Gastrocnemius medialis (tissue), 4 donors: ENCODE data around the gene TMEM109. TPM values are rescaled to one million over a fixed set of nuclear protein-coding genes. Genes with fewer than 3 reads are reported as not detected.

Source experiments
- ATAC-seq, 2 donors: fragments of 150-250 bp; one replicate each; pipeline ENCODE4 v1.9.1; 2016
- DNase-seq, 2 donors: peaks; one replicate each; pipeline ENCODE4 v3.0.0-alpha.2; 2019
- H3K27ac ChIP-seq, 4 donors: fragments of 200-600 bp; sonication (generic); 1 replicate in 1 of 4; 2 replicates in 3 of 4; pipeline ENCODE4 v1.5.1; 2016 to 2018; ENCODE audit warnings: mild to moderate bottlenecking in 2 of 4, moderate library complexity in 1 of 4
- H3K27me3 ChIP-seq, 3 donors: fragments of 200-600 bp; sonication (generic) in 2 of 3; 1 replicate in 1 of 3; 2 replicates in 2 of 3; pipeline versions ENCODE4 v1.5.1 to v1.6.0; 2016 to 2019; ENCODE audit warnings: mild to moderate bottlenecking in 1 of 3, moderate library complexity in 1 of 3
- H3K36me3 ChIP-seq, 2 donors: fragments of 200-600 bp; sonication (generic) in 1 of 2; one replicate each; pipeline ENCODE4 v1.5.1; 2017 to 2018
- H3K4me1 ChIP-seq, 2 donors: fragments of 200-600 bp; sonication (generic) in 1 of 2; one replicate each; pipeline ENCODE4 v1.5.1; 2016 to 2017; ENCODE audit warnings: mild to moderate bottlenecking in 2 of 2
- H3K4me3 ChIP-seq, 4 donors: fragments of 200-600 bp; sonication (generic) in 3 of 4; 1 replicate in 1 of 4; 2 replicates in 3 of 4; pipeline ENCODE4 v1.5.1; 2016 to 2019; ENCODE audit warnings: mild to moderate bottlenecking in 2 of 4
- H3K9me3 ChIP-seq, 3 donors: fragments of 200-600 bp; sonication (generic) in 2 of 3; 1 replicate in 1 of 3; 2 replicates in 2 of 3; pipeline ENCODE4 v1.5.1; 2016 to 2019
- POLR2A ChIP-seq, 2 donors: fragments of 450-650 bp; IDR thresholded peaks; one replicate each; pipeline ENCODE4 v1.6.1; 2017; ENCODE audit warnings: antibody characterized with exemption in 2 of 2, mild to moderate bottlenecking in 2 of 2, moderate library complexity in 2 of 2
- in situ Hi-C, 4 donors: fragments of 200-750 bp; cut with MboI; loops; one replicate each; pipeline versions ENCODE4 v1.15.0 to v1.8.0; 2017; ENCODE audit warnings: low sequenced_read_pairs in 4 of 4
- intact Hi-C: fragments of 100-400 bp; cut with DNase I; formaldehyde crosslinking; loops from one replicate; pipeline ENCODE4 v1.15.1; 2023; ENCODE audit warnings: low total_unique reads
- total RNA-seq, 4 donors: library from RNA; depleted of rRNA; stranded (reverse); fragments of >200 nt; gene quantifications; one replicate each; pipeline versions ENCODE4 v1.1.0 to v1.2.3, GENCODE V29; 2016
- TF ChIP-seq, protein P1 (sequence below), 5 experiments: fragments of 450-650 bp in 3 of 5; fragments of 200-600 bp in 2 of 5; sonication (generic) in 2 of 5; IDR thresholded peaks in 4 of 5; conservative IDR thresholded peaks in 1 of 5; 1 replicate in 4 of 5; 2 replicates in 1 of 5; pipeline ENCODE4 v1.5.1; 2016 to 2019; ENCODE audit warnings: antibody characterized with exemption in 5 of 5, mild to moderate bottlenecking in 3 of 5, moderate library complexity in 3 of 5

The TMEM109 gene
- total RNA-seq, 4 donors from 2014 or later, result 56.5 to 105 (median 82.6) TPM

DNA sequence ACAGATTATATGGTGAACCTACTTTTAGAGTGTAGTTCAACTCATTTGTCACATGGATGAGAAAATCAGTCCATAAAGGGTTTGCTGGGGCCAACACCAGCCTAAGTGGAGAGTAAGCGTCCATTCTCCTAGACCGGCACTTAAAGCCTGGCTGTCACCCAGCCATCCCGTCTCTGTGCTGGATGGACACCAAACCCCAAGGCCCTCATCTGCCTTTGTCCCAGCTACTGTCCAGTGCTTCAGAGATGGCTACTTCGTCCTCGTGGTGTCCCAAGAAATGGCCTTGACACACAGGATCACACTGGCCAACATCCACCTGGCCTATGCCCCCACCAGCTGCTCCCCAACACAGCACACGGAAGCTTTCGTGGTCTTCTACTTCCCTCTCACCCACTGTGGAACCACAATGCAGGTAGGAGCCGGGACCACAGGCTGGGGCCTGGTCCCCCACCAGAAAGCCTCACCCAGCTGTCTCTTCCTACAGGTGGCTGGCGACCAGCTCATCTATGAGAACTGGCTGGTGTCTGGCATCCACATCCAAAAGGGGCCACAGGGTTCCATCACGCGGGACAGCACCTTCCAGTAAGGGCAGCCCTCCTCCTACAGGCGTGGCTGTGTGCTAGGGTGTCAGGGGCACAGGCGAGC lies 43.1 kb upstream of the TMEM109 start:
- TF ChIP-seq, protein P1, sequence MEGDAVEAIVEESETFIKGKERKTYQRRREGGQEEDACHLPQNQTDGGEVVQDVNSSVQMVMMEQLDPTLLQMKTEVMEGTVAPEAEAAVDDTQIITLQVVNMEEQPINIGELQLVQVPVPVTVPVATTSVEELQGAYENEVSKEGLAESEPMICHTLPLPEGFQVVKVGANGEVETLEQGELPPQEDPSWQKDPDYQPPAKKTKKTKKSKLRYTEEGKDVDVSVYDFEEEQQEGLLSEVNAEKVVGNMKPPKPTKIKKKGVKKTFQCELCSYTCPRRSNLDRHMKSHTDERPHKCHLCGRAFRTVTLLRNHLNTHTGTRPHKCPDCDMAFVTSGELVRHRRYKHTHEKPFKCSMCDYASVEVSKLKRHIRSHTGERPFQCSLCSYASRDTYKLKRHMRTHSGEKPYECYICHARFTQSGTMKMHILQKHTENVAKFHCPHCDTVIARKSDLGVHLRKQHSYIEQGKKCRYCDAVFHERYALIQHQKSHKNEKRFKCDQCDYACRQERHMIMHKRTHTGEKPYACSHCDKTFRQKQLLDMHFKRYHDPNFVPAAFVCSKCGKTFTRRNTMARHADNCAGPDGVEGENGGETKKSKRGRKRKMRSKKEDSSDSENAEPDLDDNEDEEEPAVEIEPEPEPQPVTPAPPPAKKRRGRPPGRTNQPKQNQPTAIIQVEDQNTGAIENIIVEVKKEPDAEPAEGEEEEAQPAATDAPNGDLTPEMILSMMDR (IDR thresholded peaks at IDR 0.05 in 4 of 5, conservative IDR thresholded peaks at IDR 0.05 in 1 of 5), result no peak
- TF ChIP-seq POLR2A (IDR thresholded peaks at IDR 0.05), result no peak
- ATAC-seq (no peak), DNase-seq (no peak)
- in situ Hi-C loops, result no loop called here
- Histone ChIP-seq H3K4me1 (peaks cover 45 to 57% of the 10 kb centered on the region in 2 donors), H3K27ac (peak overlapping the region in 3 of 4 donors; percentile 24 to 53 (median 49)), H3K4me3 (no peak overlapping the region), H3K36me3 (no peaks in the 10 kb centered on the region), H3K27me3 (no peaks in the 10 kb centered on the region), H3K9me3 (no peaks in the 10 kb centered on the region)
- intact Hi-C loops, result no loop called here

DNA sequence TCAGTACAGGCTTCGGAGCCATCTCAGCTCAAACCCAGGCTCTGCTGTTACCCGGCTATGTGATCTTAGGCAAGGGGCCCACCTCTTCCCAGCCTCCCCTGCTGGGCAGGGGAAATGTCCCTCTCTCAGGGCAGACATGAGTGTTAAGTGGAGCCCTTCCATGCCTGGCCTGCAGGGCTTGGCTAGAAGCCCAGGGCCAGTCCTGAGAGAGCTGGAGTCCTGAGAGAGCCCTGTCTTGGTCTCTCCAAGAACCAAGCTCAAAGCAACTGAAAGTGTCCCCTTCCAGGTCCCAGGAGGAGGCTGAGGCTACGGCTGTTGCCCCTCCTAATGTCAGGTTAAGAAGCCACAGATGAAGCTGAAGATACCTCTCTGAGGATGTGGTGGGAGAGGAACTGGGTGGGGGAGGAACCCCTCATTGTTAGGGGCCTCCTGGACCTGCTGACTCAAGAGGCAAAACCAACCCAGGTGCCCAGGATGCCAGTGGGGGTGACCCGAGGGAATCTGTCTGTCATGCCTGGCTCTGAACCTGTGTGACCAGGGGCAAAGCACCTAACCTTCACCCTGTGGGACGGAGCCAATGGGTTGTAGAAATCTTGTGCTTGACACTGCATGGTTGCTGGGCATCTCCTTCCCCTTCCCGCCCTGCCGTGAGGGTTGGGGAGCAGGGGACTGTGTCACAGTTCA lies 42.4 kb upstream of the TMEM109 start:
- no peaks in the 10 kb centered on the region for H3K27me3 ChIP-seq
- no peak for DNase-seq
- H3K36me3 ChIP-seq, result no peaks in the 10 kb centered on the region
- in situ Hi-C loops (no loop called here), intact Hi-C loops (no loop called here)
- H3K27ac ChIP-seq, result peak overlapping the region; percentile 10 to 63 (median 51)
- no peak for ATAC-seq
- H3K4me3 ChIP-seq, result no peak overlapping the region
- no peaks in the 10 kb centered on the region for H3K9me3 ChIP-seq
- TF ChIP-seq POLR2A (IDR thresholded peaks at IDR 0.05), result no peak
- TF ChIP-seq, protein P1 (IDR thresholded peaks at IDR 0.05 in 4 of 5, conservative IDR thresholded peaks at IDR 0.05 in 1 of 5), result peak in 1 of 5 experiments; percentile 13
- H3K4me1 ChIP-seq, result peaks cover 46 to 57% of the 10 kb centered on the region in 2 donors

DNA sequence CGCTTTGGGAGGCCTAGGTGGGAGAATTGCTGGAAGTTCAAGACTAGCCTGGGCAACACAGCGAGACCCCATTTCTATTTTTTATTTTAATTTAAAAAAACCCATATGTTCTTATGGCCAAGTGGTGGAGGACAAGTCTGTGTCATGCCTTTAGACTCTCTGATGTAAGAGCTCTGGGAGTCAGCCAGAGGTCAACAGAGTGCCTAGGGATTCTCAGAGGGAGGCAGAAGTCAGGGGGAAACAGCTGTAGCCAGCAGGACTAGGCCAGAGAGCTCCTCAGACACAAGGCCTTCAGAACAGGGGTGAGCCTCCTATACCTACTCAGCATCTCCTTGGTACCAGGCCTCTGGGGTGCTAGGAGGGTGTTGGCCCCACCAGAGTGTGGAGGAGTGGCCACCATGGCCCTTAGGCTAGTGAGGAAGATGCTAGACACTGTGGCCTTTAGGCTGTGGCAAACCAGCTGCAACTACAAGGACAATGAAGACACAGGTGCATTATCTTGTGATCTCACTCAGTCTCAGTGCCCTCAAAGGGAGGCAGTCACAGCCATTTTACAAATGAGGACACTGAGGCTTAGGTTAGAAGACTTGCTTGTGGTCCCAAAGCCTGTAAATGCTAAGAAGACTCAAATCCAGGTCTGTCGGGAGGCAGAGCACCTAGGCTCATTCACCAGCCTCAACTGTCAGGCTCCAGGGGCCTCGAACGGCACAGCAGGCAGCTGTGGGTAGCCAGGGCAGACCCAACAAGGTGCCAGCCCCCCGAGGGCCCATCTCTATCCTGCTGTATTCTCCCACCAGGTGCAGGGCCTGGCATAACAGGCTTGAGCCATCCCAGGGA lies 41.6 kb upstream of the TMEM109 start:
- no peaks in the 10 kb centered on the region for H3K36me3 ChIP-seq
- no peaks in the 10 kb centered on the region for H3K9me3 ChIP-seq
- ATAC-seq, result peak; percentile 45 to 70
- no peak overlapping the region for H3K4me3 ChIP-seq
- H3K27me3 ChIP-seq, result no peaks in the 10 kb centered on the region
- TF ChIP-seq POLR2A (IDR thresholded peaks at IDR 0.05), result no peak
- TF ChIP-seq, protein P1 (IDR thresholded peaks at IDR 0.05 in 4 of 5, conservative IDR thresholded peaks at IDR 0.05 in 1 of 5), result no peak
- intact Hi-C loops, result no loop called here
- H3K4me1 ChIP-seq, result peaks cover 47 to 57% of the 10 kb centered on the region in 2 donors
- H3K27ac ChIP-seq, result peak overlapping the region; percentile 14 to 63 (median 52)
- DNase-seq, result peak in 1 of 2 donors; percentile 68
- in situ Hi-C loops, result no loop called here

GRCh38 chr11:60872961-60873524 lies 40.9 kb upstream of the TMEM109 start:
- DNase-seq, result peak in 1 of 2 donors; percentile 28
- peak overlapping the region in 3 of 4 donors; percentile 45 to 54 (median 52) for H3K27ac ChIP-seq
- H3K4me1 ChIP-seq, result peaks cover 54 to 59% of the 10 kb centered on the region in 2 donors
- no peaks in the 10 kb centered on the region for H3K27me3 ChIP-seq
- no peak for TF ChIP-seq POLR2A (IDR thresholded peaks at IDR 0.05)
- TF ChIP-seq, protein P1 (IDR thresholded peaks at IDR 0.05 in 4 of 5, conservative IDR thresholded peaks at IDR 0.05 in 1 of 5), result no peak
- peak in 1 of 2 donors; percentile 34 for ATAC-seq
- in situ Hi-C loops (no loop called here), intact Hi-C loops (no loop called here)
- H3K36me3 ChIP-seq, result no peaks in the 10 kb centered on the region
- H3K9me3 ChIP-seq, result no peaks in the 10 kb centered on the region
- H3K4me3 ChIP-seq, result no peak overlapping the region
